Liver (tissue), 9 donors: Measurements from ENCODE around the gene RBM22. TPM values are rescaled to one million over a fixed set of nuclear protein-coding genes. Genes with fewer than 3 reads are reported as not detected.
"Not testable (repeated sequence)": the region's sequence is repeated elsewhere in the genome, so short reads cannot be mapped to it uniquely, and the experiment has no call there.

Experiments used
- DNase-seq: peaks from one replicate; pipeline ENCODE4 v3.0.0-alpha.2; 2017; ENCODE audit warnings: low spot score
- H3K27ac ChIP-seq, 2 donors: one replicate each; pipeline ENCODE4 v1.7.0; 2013; ENCODE audit warnings: inconsistent platforms in 2 of 2, low read length in 2 of 2, control low read depth in 1 of 2, low read depth in 1 of 2, mild to moderate bottlenecking in 1 of 2
- H3K27me3 ChIP-seq, 4 donors: one replicate each; pipeline versions ENCODE4 v1.6.1 to v1.7.0; 2013; ENCODE audit warnings: low read length in 3 of 4, inconsistent platforms in 1 of 4, mild to moderate bottlenecking in 1 of 4, moderate library complexity in 1 of 4; ENCODE audit not compliant: control insufficient read depth in 4 of 4, insufficient read depth in 4 of 4
- H3K36me3 ChIP-seq, 4 donors: one replicate each; pipeline versions ENCODE4 v1.6.1 to v1.7.0; 2013; ENCODE audit warnings: low read length in 3 of 4, mild to moderate bottlenecking in 3 of 4, low read depth in 1 of 4, moderate library complexity in 1 of 4; ENCODE audit not compliant: control insufficient read depth in 4 of 4, insufficient read depth in 3 of 4
- H3K4me1 ChIP-seq, 4 donors: one replicate each; pipeline versions ENCODE4 v1.6.1 to v1.7.0; 2013; ENCODE audit warnings: low read length in 3 of 4, mild to moderate bottlenecking in 3 of 4, moderate library complexity in 1 of 4; ENCODE audit not compliant: control insufficient read depth in 4 of 4, insufficient read depth in 4 of 4
- H3K4me3 ChIP-seq, 3 donors: one replicate each; pipeline versions ENCODE4 v1.6.1 to v1.7.0; 2013; ENCODE audit warnings: low read length in 3 of 3, control low read depth in 1 of 3, low read depth in 1 of 3, mild to moderate bottlenecking in 1 of 3
- H3K9ac ChIP-seq, 2 donors: one replicate each; pipeline ENCODE4 v1.7.0; 2013; ENCODE audit warnings: low read length in 2 of 2, mild to moderate bottlenecking in 2 of 2, moderate library complexity in 2 of 2, control low read depth in 1 of 2, low read depth in 1 of 2
- H3K9me3 ChIP-seq, 4 donors: one replicate each; pipeline versions ENCODE4 v1.6.1 to v1.7.0; 2013; ENCODE audit warnings: low read length in 3 of 4; ENCODE audit not compliant: control insufficient read depth in 4 of 4
- ATF3 ChIP-seq: IDR thresholded peaks from 2 replicates; pipeline ENCODE4 v1.6.1; 2016; ENCODE audit warnings: antibody characterized with exemption
- CTCF ChIP-seq: fragments of 150-350 bp; IDR thresholded peaks from 2 replicates; pipeline ENCODE4 v1.5.1; 2017; ENCODE audit warnings: improper control_type of control experiment, low read depth, low read length; ENCODE audit not compliant: missing input control
- EGR1 ChIP-seq, 2 donors: IDR thresholded peaks; 2 replicates each; pipeline ENCODE4 v1.6.1; 2016 to 2018; ENCODE audit warnings: antibody characterized with exemption in 2 of 2, low read depth in 2 of 2
- FOXA1 ChIP-seq: IDR thresholded peaks from 2 replicates; pipeline ENCODE4 v1.6.1; 2016; ENCODE audit warnings: antibody characterized with exemption
- FOXA2 ChIP-seq: IDR thresholded peaks from 2 replicates; pipeline ENCODE4 v1.6.1; 2016; ENCODE audit warnings: antibody characterized with exemption
- GABPA ChIP-seq, 2 donors: IDR thresholded peaks in 1 of 2; conservative IDR thresholded peaks in 1 of 2; 2 replicates each; pipeline ENCODE4 v1.6.1; 2016; ENCODE audit warnings: antibody characterized with exemption in 2 of 2, mild to moderate bottlenecking in 1 of 2, moderate library complexity in 1 of 2
- HNF4A ChIP-seq, 2 donors: conservative IDR thresholded peaks; 2 replicates each; pipeline ENCODE4 v1.6.1; 2016; ENCODE audit warnings: antibody characterized with exemption in 2 of 2, mild to moderate bottlenecking in 2 of 2
- HNF4G ChIP-seq: IDR thresholded peaks from 2 replicates; pipeline ENCODE4 v1.6.1; 2016; ENCODE audit warnings: antibody characterized with exemption
- JUND ChIP-seq, 2 donors: IDR thresholded peaks; 2 replicates each; pipeline ENCODE4 v1.6.1; 2016; ENCODE audit warnings: antibody characterized with exemption in 2 of 2
- MAX ChIP-seq: IDR thresholded peaks from 2 replicates; pipeline ENCODE4 v1.6.1; 2016; ENCODE audit warnings: antibody characterized with exemption
- NR2F2 ChIP-seq: IDR thresholded peaks from 2 replicates; pipeline ENCODE4 v1.6.1; 2016; ENCODE audit warnings: antibody characterized with exemption
- RAD21 ChIP-seq, 2 donors: IDR thresholded peaks; 2 replicates each; pipeline ENCODE4 v1.6.1; 2016; ENCODE audit warnings: antibody characterized with exemption in 2 of 2, mild to moderate bottlenecking in 2 of 2
- REST ChIP-seq: IDR thresholded peaks from 2 replicates; pipeline ENCODE4 v1.6.1; 2016; ENCODE audit warnings: antibody characterized with exemption, mild to moderate bottlenecking
- SP1 ChIP-seq: IDR thresholded peaks from 2 replicates; pipeline ENCODE4 v1.6.1; 2018; ENCODE audit warnings: antibody characterized with exemption, mild to moderate bottlenecking
- TAF1 ChIP-seq: conservative IDR thresholded peaks from 2 replicates; pipeline ENCODE4 v1.6.1; 2016; ENCODE audit warnings: antibody characterized with exemption, mild to moderate bottlenecking
- YY1 ChIP-seq: IDR thresholded peaks from 2 replicates; pipeline ENCODE4 v1.6.1; 2016; ENCODE audit warnings: antibody characterized with exemption, mild to moderate bottlenecking
- WGBS: extraction: QIAGEN DNeasy Blood & Tissue Kit; methylation state at CpG from one replicate; pipeline ENCODE4 v1.1.7; 2013; 5-methylcytosine and 5-hydroxymethylcytosine counted together
- polyA plus RNA-seq, 2 donors: library from polyadenylated mRNA; stranded (reverse) in 1 of 2; unstranded in 1 of 2; fragments of 200-250 nt in 1 of 2; fragments of >200 nt in 1 of 2; fragmentation: Nextera tagmentation in 1 of 2; extraction: Ambion mirVana in 1 of 2; gene quantifications; one replicate each; pipeline versions ENCODE4 v1.2.1 to v1.2.3, GENCODE V29; 2013 to 2015
- total RNA-seq, 2 donors: library from RNA; depleted of rRNA; stranded (reverse); fragments of >200 nt; gene quantifications; one replicate each; pipeline ENCODE4 v1.2.3, GENCODE V29; 2014
- donor health status: healthy.
- donor health status: healthy.
- donor health status: healthy.
- donor health status: healthy.
- donor health status: healthy.

The RBM22 gene
- total and polyA plus RNA-seq, 4 donors, result 10.7 to 19.7 (median 12.3) TPM

GRCh38 chr5:150750469-150750868, 49.6 kb upstream of the RBM22 start:
- Histone ChIP-seq H3K9me3 (no peaks in the 10 kb centered on the region), H3K36me3 (peaks cover 10 to 38% (median 30%) of the 10 kb centered on the region in 4 donors), H3K27me3 (no peaks in the 10 kb centered on the region), H3K4me3 (no peak overlapping the region), H3K9ac (no peak overlapping the region), H3K27ac (no peak overlapping the region), H3K4me1 (peaks cover 0 to 6% (median 0%) of the 10 kb centered on the region in 4 donors)
- no peak for TF ChIP-seq ATF3
- DNase-seq, result no peak
- 79% methylated on average over 2 of the region's 2 CpGs for WGBS

- 98% methylated on average over 9 of the region's 9 CpGs for WGBS
- H3K36me3 ChIP-seq, H3K9ac ChIP-seq, H3K4me1 ChIP-seq, H3K9me3 ChIP-seq, H3K4me3 ChIP-seq, DNase-seq, H3K27ac ChIP-seq, H3K27me3 ChIP-seq: not testable (repeated sequence)
Measured at GRCh38 chr5:150743142-150743488, 42.3 kb upstream of the RBM22 start.

GRCh38 chr5:150742455-150743141, 41.7 kb upstream of the RBM22 start:
- H3K36me3 ChIP-seq, H3K4me3 ChIP-seq, H3K27me3 ChIP-seq, H3K9ac ChIP-seq, H3K9me3 ChIP-seq, DNase-seq, H3K27ac ChIP-seq, H3K4me1 ChIP-seq: not testable (repeated sequence)
- TF ChIP-seq NR2F2, result peak; percentile 31
- 88% methylated on average over 18 of the region's 18 CpGs for WGBS

GRCh38 chr5:150740992-150741391, 40.1 kb upstream of the RBM22 start:
- Histone ChIP-seq H3K27ac (no peak overlapping the region), H3K9me3 (no peaks in the 10 kb centered on the region), H3K9ac (no peak overlapping the region), H3K36me3 (peaks cover 0 to 5% (median 4%) of the 10 kb centered on the region in 4 donors), H3K4me3 (no peak overlapping the region), H3K27me3 (no peaks in the 10 kb centered on the region), H3K4me1 (peaks cover 0 to 2% (median 0%) of the 10 kb centered on the region in 4 donors)
- no peak for DNase-seq
- TF ChIP-seq HNF4G, result no peak
- no peak for TF ChIP-seq MAX
- TF ChIP-seq FOXA2, result no peak
- TF ChIP-seq NR2F2, result no peak
- no peak for TF ChIP-seq EGR1 (IDR thresholded peaks at IDR 0.05; ENCODE audit: low read depth in 2 of 2)
- TF ChIP-seq JUND (IDR thresholded peaks at IDR 0.05), result no peak
- TF ChIP-seq HNF4A (conservative IDR thresholded peaks at IDR 0.05), result no peak
- no peak for TF ChIP-seq ATF3
- TF ChIP-seq REST, result no peak
- no peak for TF ChIP-seq SP1
- TF ChIP-seq YY1, result no peak
- TF ChIP-seq RAD21 (IDR thresholded peaks at IDR 0.05), result no peak
- no peak for TF ChIP-seq GABPA (IDR thresholded peaks at IDR 0.05 in 1 of 2, conservative IDR thresholded peaks at IDR 0.05 in 1 of 2)
- TF ChIP-seq FOXA1, result no peak
- TF ChIP-seq CTCF, result no peak
- TF ChIP-seq TAF1, result no peak
